SU-DHL-6 (cell line): ENCODE results near the gene HOXA10.

Experiments used
- H2AFZ ChIP-seq: fragments of 200-600 bp; sonication (generic); 2 replicates; pipeline ENCODE4 v1.6.1; 2014; ENCODE audit warnings: low read depth, mild to moderate bottlenecking, moderate library complexity, mixed read lengths, antibody characterized with exemption, low read length; ENCODE audit not compliant: severe bottlenecking
- H3F3A ChIP-seq: fragments of 200-600 bp; shearing (Covaris generic); 2 replicates; pipeline ENCODE4 v1.6.0; 2016; ENCODE audit warnings: antibody characterized with exemption, mild to moderate bottlenecking; ENCODE audit not compliant: insufficient read depth
- H3K27ac ChIP-seq: fragments of 200-600 bp; sonication (generic); 2 replicates; pipeline ENCODE4 v1.5.1; 2016; ENCODE audit warnings: low read depth, mild to moderate bottlenecking, low read length, moderate library complexity, mixed read lengths
- H3K27me3 ChIP-seq: fragments of 200-600 bp; sonication (generic), shearing (Covaris generic); 2 replicates; pipeline ENCODE4 v1.6.0; 2014; ENCODE audit warnings: mild to moderate bottlenecking, low read length
- H3K36me3 ChIP-seq: fragments of 200-600 bp; sonication (generic); 2 replicates; pipeline ENCODE4 v1.6.1; 2014; ENCODE audit warnings: mild to moderate bottlenecking, low read length, mixed read lengths
- H3K4me2 ChIP-seq: fragments of 300-600, 200-600 bp; shearing (Covaris generic), sonication (generic); 2 replicates; pipeline ENCODE4 v1.6.0; 2014; ENCODE audit warnings: low read length, low read depth, mild to moderate bottlenecking; ENCODE audit not compliant: poor library complexity, severe bottlenecking
- H3K4me3 ChIP-seq: fragments of 200-600 bp; sonication (generic); 2 replicates; pipeline ENCODE4 v1.5.1; 2014; ENCODE audit warnings: antibody characterized with exemption, low read length, mild to moderate bottlenecking, mixed read lengths; ENCODE audit not compliant: insufficient read depth, poor library complexity, severe bottlenecking
- H3K79me2 ChIP-seq: fragments of 200-600 bp; sonication (generic); 2 replicates; pipeline ENCODE4 v1.6.1; 2014; ENCODE audit warnings: mild to moderate bottlenecking, low read length, moderate library complexity; ENCODE audit not compliant: insufficient read depth
- H3K9ac ChIP-seq: fragments of 200-600 bp; sonication (generic); 2 replicates; pipeline ENCODE4 v1.7.0; 2014; ENCODE audit warnings: mild to moderate bottlenecking, low read length
- H3K9me2 ChIP-seq: fragments of 200-600 bp; sonication (generic); replicated peaks from 2 replicates; pipeline ENCODE4 v1.6.1; 2014; ENCODE audit warnings: low read length; ENCODE audit not compliant: insufficient read depth
- H3K9me3 ChIP-seq: fragments of 200-600 bp; sonication (generic); 2 replicates; pipeline ENCODE4 v1.6.1; 2014; ENCODE audit warnings: low read length, mixed read lengths; ENCODE audit not compliant: insufficient read depth
- H4K20me1 ChIP-seq: fragments of 200-600 bp; sonication (generic); 2 replicates; pipeline ENCODE4 v1.6.1; 2014; ENCODE audit warnings: low read depth, mild to moderate bottlenecking, antibody characterized with exemption, low read length, moderate library complexity, mixed read lengths
- CTCF ChIP-seq: fragments of 200-600 bp; sonication (generic); IDR thresholded peaks from one replicate; pipeline ENCODE4 v1.5.1; 2017; ENCODE audit warnings: antibody characterized with exemption, mild to moderate bottlenecking, low read length, moderate library complexity; ENCODE audit not compliant: insufficient read depth, poor library complexity, severe bottlenecking
- EZH2phosphoT487 ChIP-seq: fragments of 200-600 bp; sonication (generic), shearing (Covaris generic); conservative IDR thresholded peaks from 2 replicates; pipeline ENCODE4 v1.6.1; 2018; ENCODE audit warnings: mild to moderate bottlenecking, antibody characterized with exemption, low read length, moderate library complexity, mixed read lengths

Gene HOXA10

GRCh38 chr7:27205325-27206280, 31.5 kb upstream of the HOXA10 start:
- Histone ChIP-seq H3K4me3 (no peak overlapping the region), H3K27ac (no peak overlapping the region), H3K27me3 (no peaks in the 10 kb centered on the region), H3K4me2 (no peak overlapping the region), H3K36me3 (no peaks in the 10 kb centered on the region), H3F3A (no peaks in the 10 kb centered on the region), H3K9ac (no peak overlapping the region), H2AFZ (no peak overlapping the region), H3K79me2 (no peaks in the 10 kb centered on the region), H4K20me1 (no peaks in the 10 kb centered on the region), H3K9me3 (no peaks in the 10 kb centered on the region), H3K9me2 (no peaks in the 10 kb centered on the region)
- TF ChIP-seq CTCF (no peak), EZH2phosphoT487 (no peak)

GRCh38 chr7:27204851-27205322, 30.8 kb upstream of the HOXA10 start:
- Histone ChIP-seq H3F3A (no peaks in the 10 kb centered on the region), H3K9me2 (no peaks in the 10 kb centered on the region), H3K36me3 (no peaks in the 10 kb centered on the region), H4K20me1 (no peaks in the 10 kb centered on the region), H3K4me3 (no peak overlapping the region), H2AFZ (no peak overlapping the region), H3K27me3 (no peaks in the 10 kb centered on the region), H3K4me2 (no peak overlapping the region), H3K79me2 (no peaks in the 10 kb centered on the region), H3K9ac (no peak overlapping the region), H3K9me3 (no peaks in the 10 kb centered on the region), H3K27ac (no peak overlapping the region)
- TF ChIP-seq EZH2phosphoT487 (no peak), CTCF (no peak)

- Histone ChIP-seq H3K79me2 (no peaks in the 10 kb centered on the region), H2AFZ (no peak overlapping the region), H3K9me3 (no peaks in the 10 kb centered on the region), H4K20me1 (no peaks in the 10 kb centered on the region), H3K36me3 (no peaks in the 10 kb centered on the region), H3F3A (no peaks in the 10 kb centered on the region), H3K4me2 (no peak overlapping the region), H3K4me3 (no peak overlapping the region), H3K9ac (no peak overlapping the region), H3K27me3 (no peaks in the 10 kb centered on the region), H3K9me2 (no peaks in the 10 kb centered on the region), H3K27ac (no peak overlapping the region)
- TF ChIP-seq CTCF (no peak), EZH2phosphoT487 (no peak)
Measured at GRCh38 chr7:27203964-27204594, 30.0 kb upstream of the HOXA10 start.
